ENCODE results near the gene FDXR. TPM values are rescaled to one million over a fixed set of nuclear protein-coding genes. Genes with fewer than 3 reads are reported as not detected.

FDXR gene
- total and polyA plus RNA-seq, 2 of the 8 experiments (the other 6 are each of a cell fraction or from before 2014, with no cell fraction given): 24.2 to 31.4 TPM

DNA sequence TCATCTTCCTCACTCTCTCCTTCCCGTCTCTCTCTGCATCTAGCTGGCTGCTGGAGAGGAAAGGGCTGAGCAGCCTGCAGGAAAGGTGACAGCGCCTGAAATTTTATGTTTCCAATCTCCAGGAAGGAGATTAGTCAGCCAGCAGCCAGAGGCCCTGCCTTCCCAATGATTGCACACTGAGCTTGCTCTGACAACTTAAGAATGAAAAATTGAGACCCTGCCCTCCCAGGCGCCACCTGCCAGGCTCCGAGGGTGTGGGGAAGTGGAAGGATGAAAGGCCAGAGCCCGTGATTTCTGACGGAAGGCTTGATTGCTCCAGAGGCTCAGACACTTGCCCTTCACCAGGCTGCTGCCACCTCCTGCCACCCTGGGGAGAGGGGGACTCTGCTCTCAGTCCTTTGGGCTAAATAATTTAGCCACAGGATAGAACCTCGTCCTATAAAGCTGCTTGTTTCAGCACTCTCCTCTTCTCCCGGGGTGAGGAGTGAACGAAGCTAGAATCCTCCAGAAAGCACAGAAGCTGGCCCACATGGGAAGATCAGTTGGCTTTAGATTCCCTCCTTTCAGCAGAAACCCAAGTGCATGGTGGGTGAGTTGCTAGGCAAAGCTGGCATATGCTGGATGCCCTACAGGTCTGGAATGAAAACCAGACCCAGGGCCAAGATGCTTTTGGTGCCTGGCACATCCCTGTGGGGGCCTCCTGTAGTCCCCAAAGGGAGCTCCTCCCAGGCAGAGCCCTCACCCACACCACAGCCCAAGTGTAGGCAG is 46.7 kb downstream of the FDXR start:
- Histone ChIP-seq H2BK120ac (replicated peaks; ENCODE audit: low read depth, low read length) (no peak overlapping the region), H3K79me2 (ENCODE audit: control insufficient read depth in 1 of 2, insufficient read depth in 2 of 2, low read length in 2 of 2) (no peaks in the 10 kb centered on the region), H3K4me2 (ENCODE audit: insufficient read depth in 1 of 2, low read depth in 2 of 2, low read length in 2 of 2) (no peak overlapping the region), H3K4ac (replicated peaks; ENCODE audit: insufficient read length, low read depth, low read length) (no peak overlapping the region), H2BK20ac (ENCODE audit: low read length) (no peak overlapping the region), H4K20me1 (replicated peaks in 1 of 2; ENCODE audit: control insufficient read depth in 1 of 2, insufficient read depth in 2 of 2, low read length in 2 of 2) (peaks cover 2 to 13% of the 10 kb centered on the region in 2 experiments), H4K5ac (ENCODE audit: insufficient read length, low read depth, low read length) (no peak overlapping the region), H3K23me2 (ENCODE audit: low read depth, low read length) (no peaks in the 10 kb centered on the region), H3K23ac (ENCODE audit: insufficient read length) (no peak overlapping the region), H3K9ac (replicated peaks in 1 of 4; ENCODE audit: extremely low read depth in 1 of 4, low read depth in 3 of 4, low read length in 3 of 4) (no peak overlapping the region), H3K27ac (ENCODE audit: low read depth, low read length) (no peak overlapping the region), H3K79me1 (ENCODE audit: low read depth, low read length) (no peaks in the 10 kb centered on the region), H3K36me3 (ENCODE audit: control insufficient read depth in 2 of 4, insufficient read depth in 4 of 4, low read length in 3 of 4) (peaks cover 0 to under 1% (median 0%) of the 10 kb centered on the region in 4 experiments; a peak in 1 of 8 replicates), H2BK15ac (ENCODE audit: low read length) (no peak overlapping the region), H3K27me3 (replicated peaks in 1 of 4; ENCODE audit: control insufficient read depth in 3 of 4, extremely low read depth in 1 of 4, insufficient read depth in 3 of 4, low read length in 3 of 4) (no peaks in the 10 kb centered on the region; a peak in 1 of 7 replicates), H2AK5ac (ENCODE audit: low read depth, low read length) (no peak overlapping the region), H4K91ac (replicated peaks; ENCODE audit: insufficient read length, low read length) (no peak overlapping the region), H3K18ac (ENCODE audit: extremely low read depth, low read length) (no peak overlapping the region), H4K8ac (ENCODE audit: extremely low read depth, insufficient read depth, low read length) (no peak overlapping the region), H2AFZ (ENCODE audit: low read length) (no peak overlapping the region), H3K4me1 (replicated peaks in 1 of 4; ENCODE audit: control insufficient read depth in 3 of 4, insufficient read depth in 4 of 4, low read length in 3 of 4) (no peaks in the 10 kb centered on the region; a peak in 1 of 7 replicates), H3K9me3 (ENCODE audit: insufficient read depth in 2 of 2, low read depth in 1 of 2, low read length in 1 of 2) (no peaks in the 10 kb centered on the region), H2BK5ac (ENCODE audit: low read depth, low read length) (no peak overlapping the region), H3K14ac (ENCODE audit: insufficient read length) (no peak overlapping the region), H3K4me3 (ENCODE audit: extremely low read depth in 1 of 4, insufficient read depth in 2 of 4, low read depth in 3 of 4, low read length in 4 of 4) (no peak overlapping the region), H3K56ac (replicated peaks; ENCODE audit: insufficient read length, low read depth, low read length) (no peak overlapping the region), H2BK12ac (ENCODE audit: low read depth, low read length) (no peak overlapping the region)
- FAIRE-seq (no peak), DNase-seq (ENCODE audit: low read depth in 1 of 2, low spot score in 2 of 2) (no peak)
- POLR2A ChIA-PET (ENCODE audit: partially characterized antibody): interaction anchor here (0.8 to 1.7 kb wide), 2 partner anchors 15 to 26 kb away, joined by 4 to 5 read pairs; no protein-coding TSS in a partner anchor
- 94% methylated on average over 9 of the region's 9 CpGs; no CpG with 5 or more reads in 1 of the 2 experiments for WGBS, 2 experiments (ENCODE audit: extremely low coverage in 1 of 2, insufficient coverage in 1 of 2, insufficient read length in 1 of 2, insufficient replicate concordance in 2 of 2, low coverage in 1 of 2, low lambda C conversion rate in 2 of 2, missing lambda C conversion rate in 1 of 2)
- CTCF ChIA-PET (ENCODE audit: partially characterized antibody): interaction anchor here (1.4 to 99.6 kb wide), 3 partner anchors 8 to 81 kb away, joined by 4 to 2981 read pairs (median 2981); partner anchors contain the start of genes FDXR, GRIN2C and NAT9
- no peak for TF ChIP-seq KDM5A (IDR thresholded peaks at IDR 0.05; ENCODE audit: low read length)
- TF ChIP-seq GABPA (IDR thresholded peaks at IDR 0.05; ENCODE audit: borderline replicate concordance, insufficient read depth, low read length): no peak
- TF ChIP-seq, protein P1, sequence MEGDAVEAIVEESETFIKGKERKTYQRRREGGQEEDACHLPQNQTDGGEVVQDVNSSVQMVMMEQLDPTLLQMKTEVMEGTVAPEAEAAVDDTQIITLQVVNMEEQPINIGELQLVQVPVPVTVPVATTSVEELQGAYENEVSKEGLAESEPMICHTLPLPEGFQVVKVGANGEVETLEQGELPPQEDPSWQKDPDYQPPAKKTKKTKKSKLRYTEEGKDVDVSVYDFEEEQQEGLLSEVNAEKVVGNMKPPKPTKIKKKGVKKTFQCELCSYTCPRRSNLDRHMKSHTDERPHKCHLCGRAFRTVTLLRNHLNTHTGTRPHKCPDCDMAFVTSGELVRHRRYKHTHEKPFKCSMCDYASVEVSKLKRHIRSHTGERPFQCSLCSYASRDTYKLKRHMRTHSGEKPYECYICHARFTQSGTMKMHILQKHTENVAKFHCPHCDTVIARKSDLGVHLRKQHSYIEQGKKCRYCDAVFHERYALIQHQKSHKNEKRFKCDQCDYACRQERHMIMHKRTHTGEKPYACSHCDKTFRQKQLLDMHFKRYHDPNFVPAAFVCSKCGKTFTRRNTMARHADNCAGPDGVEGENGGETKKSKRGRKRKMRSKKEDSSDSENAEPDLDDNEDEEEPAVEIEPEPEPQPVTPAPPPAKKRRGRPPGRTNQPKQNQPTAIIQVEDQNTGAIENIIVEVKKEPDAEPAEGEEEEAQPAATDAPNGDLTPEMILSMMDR (IDR thresholded peaks at IDR 0.05; ENCODE audit: control extremely low read depth in 1 of 3, insufficient read depth in 1 of 3, low read depth in 1 of 3, low read length in 3 of 3): no peak
- no peak for TF ChIP-seq KDM4A (IDR thresholded peaks at IDR 0.05; ENCODE audit: low read depth, low read length, severe bottlenecking)
- TF ChIP-seq ZNF274 (IDR thresholded peaks at IDR 0.05; ENCODE audit: borderline replicate concordance, extremely low read depth, low read length): no peak
- no peak for TF ChIP-seq SIRT6 (IDR thresholded peaks at IDR 0.05; ENCODE audit: low read length)
- TF ChIP-seq, protein P2, sequence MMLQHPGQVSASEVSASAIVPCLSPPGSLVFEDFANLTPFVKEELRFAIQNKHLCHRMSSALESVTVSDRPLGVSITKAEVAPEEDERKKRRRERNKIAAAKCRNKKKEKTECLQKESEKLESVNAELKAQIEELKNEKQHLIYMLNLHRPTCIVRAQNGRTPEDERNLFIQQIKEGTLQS (IDR thresholded peaks at IDR 0.05; ENCODE audit: insufficient read depth, low read depth, low read length): no peak
- TF ChIP-seq CHD1 (IDR thresholded peaks at IDR 0.05; ENCODE audit: low read depth, low read length): no peak

Data from H1 (cell line).